ENCODE results near the gene PHYKPL. TPM values are rescaled to one million over a fixed set of nuclear protein-coding genes. Genes with fewer than 3 reads are reported as not detected.
A peak's percentile ranks its signal among the peaks of the same experiment; 100 is the strongest.

PHYKPL gene
- polyA plus RNA-seq (2011; rRNA removed), result 33.4 and 36.0 TPM in 2 replicates
- polyA minus RNA-seq (2011; rRNA and poly(A)+ RNA removed), result 58.1 and 68.2 TPM in 2 replicates

GRCh38 chr5:178232124-178232919, at the start of gene PHYKPL:
PHYKPL (minus strand) TSS chr5:178232802; CDS start chr5:178232550, 252 bp downstream.
- Histone ChIP-seq H3K27ac (ENCODE audit: low read depth, low read length) (peak within 1 kb of the TSS; percentile 57), H3K4me3 (ENCODE audit: low read depth, low read length) (peak within 1 kb of the TSS; percentile 86), H3K27me3 (ENCODE audit: control insufficient read depth, insufficient read depth, low read length) (no peaks in the 10 kb centered on the region), H3K9me3 (ENCODE audit: control insufficient read depth, insufficient read depth, low read length) (peaks cover 5% of the 10 kb centered on the region)
- ChIA-PET POLR2A (interaction anchor here (0.7 to 2.3 kb wide), 4 partner anchors 12 to 28 kb away, joined by 3 to 12 read pairs (median 6); partner anchors contain the start of gene HNRNPAB), CTCF (no interaction called here)
- DNase-seq (ENCODE audit: low read depth, low spot score), result no peak
- no peak for TF ChIP-seq CTCF (IDR thresholded peaks at IDR 0.05; ENCODE audit: low read depth, low read length)

- DNase-seq (ENCODE audit: low read depth, low spot score), result no peak
- TF ChIP-seq CTCF (IDR thresholded peaks at IDR 0.05; ENCODE audit: low read depth, low read length), result no peak
- CTCF ChIA-PET, result interaction anchor here (1.1 kb wide), 1 partner anchor 269 kb away, joined by 3 read pairs; no protein-coding TSS in a partner anchor
- Histone ChIP-seq H3K4me3 (ENCODE audit: low read depth, low read length) (no peak overlapping the region), H3K9me3 (ENCODE audit: control insufficient read depth, insufficient read depth, low read length) (peaks cover 38% of the 10 kb centered on the region), H3K27ac (ENCODE audit: low read depth, low read length) (no peak overlapping the region), H3K27me3 (ENCODE audit: control insufficient read depth, insufficient read depth, low read length) (no peaks in the 10 kb centered on the region)
- POLR2A ChIA-PET, result interaction anchor here (0.7 kb wide), 1 partner anchor 983 kb away, joined by 4 read pairs; no protein-coding TSS in a partner anchor
Observed at GRCh38 chr5:178282391-178282790, 49.8 kb upstream of the PHYKPL start.

- ChIA-PET CTCF (no interaction called here), POLR2A (no interaction called here)
- H3K4me3 ChIP-seq (ENCODE audit: low read depth, low read length), result no peak overlapping the region
- H3K27ac ChIP-seq (ENCODE audit: low read depth, low read length), result no peak overlapping the region
- TF ChIP-seq CTCF (IDR thresholded peaks at IDR 0.05; ENCODE audit: low read depth, low read length), result no peak
- H3K9me3 ChIP-seq (ENCODE audit: control insufficient read depth, insufficient read depth, low read length), result peaks cover 30% of the 10 kb centered on the region
- no peak for DNase-seq (ENCODE audit: low read depth, low spot score)
- no peaks in the 10 kb centered on the region for H3K27me3 ChIP-seq (ENCODE audit: control insufficient read depth, insufficient read depth, low read length)
Observed at GRCh38 chr5:178281331-178281730, 48.7 kb upstream of the PHYKPL start.

GRCh38 chr5:178280631-178281030, 48.0 kb upstream of the PHYKPL start:
- H3K4me3 ChIP-seq (ENCODE audit: low read depth, low read length), result no peak overlapping the region
- ChIA-PET POLR2A (no interaction called here), CTCF (interaction anchor here (0.5 to 1.5 kb wide), 4 partner anchors 29 to 1213 kb away, joined by 3 to 6 read pairs (median 3); partner anchors contain the start of gene COL23A1)
- TF ChIP-seq CTCF (IDR thresholded peaks at IDR 0.05; ENCODE audit: low read depth, low read length), result no peak
- DNase-seq (ENCODE audit: low read depth, low spot score), result no peak
- no peak overlapping the region for H3K27ac ChIP-seq (ENCODE audit: low read depth, low read length)
- H3K9me3 ChIP-seq (ENCODE audit: control insufficient read depth, insufficient read depth, low read length), result peaks cover 28% of the 10 kb centered on the region
- H3K27me3 ChIP-seq (ENCODE audit: control insufficient read depth, insufficient read depth, low read length), result no peaks in the 10 kb centered on the region
